Measurements from ENCODE around the gene KSR2.

Gene KSR2

GRCh38 chr12:117981267-117981666 is 12.5 kb upstream of the KSR2 start:
- TF ChIP-seq GATA2 (IDR thresholded peaks at IDR 0.05; ENCODE audit: low read depth, low read length) = no peak

GRCh38 chr12:117980616-117981015 is 11.8 kb upstream of the KSR2 start:
- no peak for TF ChIP-seq GATA2 (IDR thresholded peaks at IDR 0.05; ENCODE audit: low read depth, low read length)
- TF ChIP-seq GATA3 (IDR thresholded peaks at IDR 0.05; ENCODE audit: low read depth, low read length) = no peak

- TF ChIP-seq GATA2 (IDR thresholded peaks at IDR 0.05; ENCODE audit: low read depth, low read length) (no peak), GATA3 (IDR thresholded peaks at IDR 0.05; ENCODE audit: low read depth, low read length) (no peak)
Measured at GRCh38 chr12:117977373-117977772, 8.6 kb upstream of the KSR2 start.

GRCh38 chr12:117975006-117975405 is 6.2 kb upstream of the KSR2 start:
- TF ChIP-seq GATA3 (IDR thresholded peaks at IDR 0.05; ENCODE audit: low read depth, low read length) (no peak), GATA2 (IDR thresholded peaks at IDR 0.05; ENCODE audit: low read depth, low read length) (no peak)

DNA sequence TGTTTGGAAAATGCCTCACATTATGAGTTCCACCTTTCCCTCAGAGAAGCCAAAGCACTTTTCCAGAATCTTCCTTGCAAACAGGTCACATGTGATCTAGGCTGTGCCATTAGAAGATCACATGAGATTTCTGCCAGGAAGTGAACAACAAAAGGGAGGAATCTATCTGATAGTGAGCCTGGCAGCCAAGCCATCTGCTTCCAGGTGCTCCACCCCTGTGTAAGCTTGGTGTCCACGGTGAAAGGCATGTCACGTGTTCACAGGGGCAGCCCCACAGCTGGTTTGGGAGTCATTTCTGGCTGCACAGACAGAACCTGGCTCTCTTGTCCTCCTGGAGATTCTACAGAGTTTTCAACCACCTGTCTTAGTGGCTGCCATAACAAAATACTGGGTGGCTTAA is 3.5 kb upstream of the KSR2 start:
- TF ChIP-seq GATA3 (IDR thresholded peaks at IDR 0.05; ENCODE audit: low read depth, low read length) (no peak), GATA2 (IDR thresholded peaks at IDR 0.05; ENCODE audit: low read depth, low read length) (no peak)

GRCh38 chr12:117970334-117970733 is 1.5 kb upstream of the KSR2 start:
- TF ChIP-seq GATA3 (IDR thresholded peaks at IDR 0.05; ENCODE audit: low read depth, low read length) = no peak
- no peak for TF ChIP-seq GATA2 (IDR thresholded peaks at IDR 0.05; ENCODE audit: low read depth, low read length)

GRCh38 chr12:117968151-117968789 is 520 bp downstream of the KSR2 start:
- TF ChIP-seq GATA3 (IDR thresholded peaks at IDR 0.05; ENCODE audit: low read depth, low read length) (no peak), GATA2 (IDR thresholded peaks at IDR 0.05; ENCODE audit: low read depth, low read length) (no peak)

DNA sequence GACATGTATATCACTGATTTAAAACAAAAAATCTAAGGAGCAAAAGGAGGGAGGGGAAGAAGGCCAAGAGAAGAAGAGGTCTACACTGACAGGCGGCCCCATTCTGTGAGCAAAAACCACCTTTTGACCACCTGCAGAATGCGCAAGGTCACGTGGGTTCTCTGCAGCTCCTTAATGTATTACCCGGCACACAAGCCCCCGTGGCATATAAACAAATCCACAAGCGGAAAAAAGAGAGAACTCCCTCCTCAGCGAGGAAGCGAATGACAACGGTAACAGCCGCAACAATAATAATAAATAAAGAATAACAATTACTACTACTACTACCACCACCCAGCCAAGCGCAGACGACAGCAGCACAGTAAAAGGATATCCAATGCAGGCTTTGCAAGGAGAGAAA is 1.3 kb downstream of the KSR2 start:
- TF ChIP-seq GATA3 (IDR thresholded peaks at IDR 0.05; ENCODE audit: low read depth, low read length) = no peak
- TF ChIP-seq GATA2 (IDR thresholded peaks at IDR 0.05; ENCODE audit: low read depth, low read length) = no peak

DNA sequence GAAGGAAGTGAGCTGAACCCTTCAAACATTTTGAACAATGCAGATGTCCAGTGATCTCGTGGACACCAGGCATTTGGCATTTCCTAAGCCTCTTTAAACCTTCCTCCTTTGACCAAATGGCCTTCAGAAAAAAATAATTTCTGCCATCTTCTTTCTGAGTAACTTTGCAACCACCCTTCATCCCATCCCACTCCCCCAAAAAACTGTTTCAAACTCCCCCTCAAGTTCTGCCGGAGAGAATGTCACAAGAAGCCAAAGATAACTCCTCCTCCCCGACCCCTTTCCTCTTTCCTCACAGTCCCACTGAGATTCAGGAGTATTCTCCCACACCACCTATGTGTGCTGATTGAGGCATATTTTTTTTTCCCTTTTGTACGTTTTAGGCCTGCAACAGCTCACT is 1.7 kb downstream of the KSR2 start:
- TF ChIP-seq GATA2 (IDR thresholded peaks at IDR 0.05; ENCODE audit: low read depth, low read length) = no peak
- no peak for TF ChIP-seq GATA3 (IDR thresholded peaks at IDR 0.05; ENCODE audit: low read depth, low read length)

GRCh38 chr12:117966511-117966910 is 2.3 kb downstream of the KSR2 start:
- TF ChIP-seq GATA3 (IDR thresholded peaks at IDR 0.05; ENCODE audit: low read depth, low read length) (no peak), GATA2 (IDR thresholded peaks at IDR 0.05; ENCODE audit: low read depth, low read length) (no peak)

DNA sequence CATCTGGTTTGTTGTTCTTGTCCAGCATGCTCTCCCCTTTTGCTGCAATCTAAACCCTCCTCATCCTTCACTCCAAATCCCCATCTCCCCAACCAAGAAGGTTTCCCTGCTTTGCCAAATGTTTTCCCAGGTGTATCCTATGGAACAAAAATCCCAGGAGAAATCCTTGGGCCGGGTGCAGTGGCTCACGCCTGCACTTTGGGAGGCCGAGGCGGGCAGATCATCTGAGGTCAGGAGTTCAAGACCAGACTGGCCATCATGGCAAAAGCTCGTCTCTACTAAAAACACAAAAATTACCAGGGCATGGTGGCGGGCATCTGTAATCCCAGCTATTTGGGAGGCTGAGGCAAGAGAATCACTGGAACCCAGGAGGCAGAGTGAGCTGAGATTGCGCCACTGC is 5.0 kb downstream of the KSR2 start:
- TF ChIP-seq GATA3 (IDR thresholded peaks at IDR 0.05; ENCODE audit: low read depth, low read length) (no peak), GATA2 (IDR thresholded peaks at IDR 0.05; ENCODE audit: low read depth, low read length) (no peak)

- TF ChIP-seq GATA3 (IDR thresholded peaks at IDR 0.05; ENCODE audit: low read depth, low read length) = no peak
- no peak for TF ChIP-seq GATA2 (IDR thresholded peaks at IDR 0.05; ENCODE audit: low read depth, low read length)
Measured at GRCh38 chr12:117936722-117937484, 31.9 kb downstream of the KSR2 start.

- TF ChIP-seq GATA2 (IDR thresholded peaks at IDR 0.05; ENCODE audit: low read depth, low read length) = no peak
- no peak for TF ChIP-seq GATA3 (IDR thresholded peaks at IDR 0.05; ENCODE audit: low read depth, low read length)
Measured at GRCh38 chr12:117933545-117933944, 35.2 kb downstream of the KSR2 start.

DNA sequence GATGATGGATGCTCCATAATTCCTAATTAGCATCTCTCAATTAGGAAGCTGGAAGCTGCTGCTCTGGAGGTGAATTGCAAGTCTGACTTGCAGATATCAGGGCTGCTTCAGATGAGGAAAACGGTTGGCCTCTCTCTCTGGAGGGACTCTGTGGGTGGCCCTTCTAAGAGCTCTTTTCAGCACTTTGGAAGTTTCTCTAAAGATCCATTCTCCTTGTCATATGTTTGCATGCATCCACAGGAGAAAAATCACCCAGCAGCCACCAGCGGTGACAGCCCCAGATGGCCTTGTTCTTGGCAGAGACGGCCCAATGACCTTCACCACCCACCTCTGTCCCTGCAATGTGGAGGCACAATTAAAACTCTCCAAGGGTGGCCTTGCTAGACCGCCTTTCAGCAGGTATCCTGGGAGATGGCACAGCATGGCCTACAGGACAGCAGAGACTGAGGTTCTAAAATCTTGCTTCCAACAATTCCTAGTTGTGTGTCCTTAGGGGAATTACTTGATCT is 42.3 kb downstream of the KSR2 start:
- no peak for TF ChIP-seq GATA2 (IDR thresholded peaks at IDR 0.05; ENCODE audit: low read depth, low read length)
- no peak for TF ChIP-seq GATA3 (IDR thresholded peaks at IDR 0.05; ENCODE audit: low read depth, low read length)
